Measurements from ENCODE around the gene GYS2.
"Not testable (repeated sequence)": the region's sequence is repeated elsewhere in the genome, so short reads cannot be mapped to it uniquely, and the experiment has no call there.

GYS2 gene

DNA sequence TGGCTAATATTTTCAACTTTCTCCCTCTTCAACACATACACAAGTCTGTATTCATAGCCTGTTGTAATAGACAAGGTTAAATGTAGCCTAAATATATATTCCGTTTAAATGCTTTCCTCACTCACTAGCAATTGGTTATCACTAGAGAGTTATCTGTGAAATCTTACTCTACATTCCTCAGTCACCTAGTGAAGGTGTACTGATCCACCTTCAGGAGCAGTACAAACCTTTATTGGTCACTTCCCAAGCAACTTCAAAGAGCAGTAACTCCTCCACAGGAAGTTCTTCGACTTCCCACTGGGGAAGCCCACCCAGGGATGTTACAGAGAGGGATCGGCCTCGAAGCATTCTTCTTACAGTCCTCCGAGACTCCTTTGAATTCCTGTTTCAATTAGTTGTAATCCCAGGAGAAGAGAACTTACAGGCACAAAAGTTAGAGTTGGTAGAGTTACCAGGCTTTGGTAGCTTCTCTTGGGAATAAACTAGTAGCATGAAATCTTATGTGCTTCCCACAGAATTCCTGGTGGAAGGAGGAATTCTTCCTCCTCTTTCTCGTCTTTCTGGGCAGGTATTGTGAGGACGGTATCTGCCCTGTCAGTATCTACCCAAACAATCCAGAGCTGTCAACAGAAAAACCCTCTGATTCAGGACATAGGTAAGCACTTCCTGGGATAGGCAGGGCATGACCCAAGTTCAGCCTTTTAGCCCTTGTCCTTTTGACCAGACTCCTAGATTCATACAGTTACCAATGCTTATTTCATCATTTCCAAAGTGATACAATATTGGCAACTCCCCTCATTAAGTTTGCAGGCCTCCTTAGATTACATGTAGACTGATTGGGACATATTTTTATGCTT is at the start of gene GYS2:
GYS2 (minus strand) TSS at position 603 of the 857 bp plus-strand sequence; CDS start at position 348, 255 bp downstream.
- no peak for DNase-seq

DNA sequence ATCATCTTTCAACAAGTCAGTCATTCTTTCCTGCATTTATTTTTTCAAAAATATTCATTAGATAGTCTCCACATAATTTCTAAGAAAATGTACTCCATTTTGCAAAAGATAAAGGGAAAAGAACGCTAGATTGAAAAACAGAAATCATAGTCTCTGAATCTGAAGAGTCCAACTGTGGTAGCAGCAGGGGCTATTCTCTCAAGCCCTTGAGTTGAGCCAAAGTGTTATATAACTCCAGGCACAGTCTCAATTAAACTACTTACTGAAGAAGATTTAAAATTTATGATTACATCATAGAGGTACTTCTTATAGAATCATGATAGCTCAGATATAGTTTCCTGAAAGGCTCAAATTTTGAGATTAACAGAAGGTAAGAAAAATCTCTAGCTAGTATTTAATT is 47.2 kb upstream of the GYS2 start:
- no peak for DNase-seq

DNA sequence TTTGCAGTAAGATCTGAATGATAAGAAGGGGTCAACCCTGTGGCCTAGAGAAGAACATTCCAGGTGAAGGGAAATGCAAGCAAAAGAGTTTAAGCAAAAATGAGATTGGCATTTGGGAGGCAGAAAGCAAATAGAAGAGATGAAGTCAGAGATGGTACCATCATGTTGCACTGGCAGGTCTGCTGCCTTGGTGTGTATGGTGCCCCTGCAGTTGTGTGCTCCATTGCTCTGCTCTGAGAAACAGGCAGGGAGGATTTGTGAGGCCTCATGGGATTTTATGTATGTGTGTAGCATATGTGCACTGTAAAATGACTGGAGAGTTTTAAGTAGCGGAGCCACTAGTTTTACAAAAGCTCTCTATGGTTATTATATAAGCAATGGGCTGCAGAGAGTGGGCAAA is 46.4 kb upstream of the GYS2 start:
- DNase-seq = no peak

DNA sequence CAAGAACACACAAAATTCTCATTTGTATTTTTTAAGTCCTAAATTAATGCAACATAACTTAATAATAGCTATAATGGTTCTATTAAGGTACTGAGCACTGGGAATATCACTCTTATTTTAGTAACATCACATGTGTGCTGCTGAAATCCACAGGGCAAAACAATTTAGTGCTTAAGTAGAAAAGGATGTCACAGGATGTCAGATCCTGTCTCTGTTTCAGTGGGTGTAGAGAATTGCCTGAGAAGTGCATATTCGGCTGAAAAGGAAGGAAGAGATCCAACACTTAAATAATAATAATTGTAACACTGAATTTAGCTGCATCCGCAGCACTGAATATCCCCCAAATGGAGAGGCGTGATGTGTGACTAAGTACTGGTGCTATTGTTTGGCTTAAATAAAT is 44.4 kb upstream of the GYS2 start:
- no peak for DNase-seq

DNA sequence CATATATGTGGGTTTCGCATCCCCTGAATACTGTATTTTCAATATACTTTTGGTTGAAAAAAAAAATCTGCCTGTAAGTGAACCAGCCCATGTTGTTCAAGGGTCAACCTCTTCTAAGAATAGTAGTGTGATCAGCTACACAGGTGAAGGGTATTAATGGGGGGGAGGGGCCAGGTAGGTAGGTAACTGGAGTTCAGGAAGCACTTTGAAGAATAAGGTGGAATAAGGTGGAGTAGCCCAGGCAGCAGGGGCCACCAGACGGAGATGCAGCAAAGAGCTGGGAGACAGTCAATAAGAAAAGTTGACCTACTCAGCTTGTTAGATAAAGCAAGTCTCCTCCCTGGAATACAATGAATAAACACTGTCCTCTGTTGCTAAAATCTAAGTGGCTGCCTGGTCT is 43.7 kb upstream of the GYS2 start:
- no peak for DNase-seq

DNA sequence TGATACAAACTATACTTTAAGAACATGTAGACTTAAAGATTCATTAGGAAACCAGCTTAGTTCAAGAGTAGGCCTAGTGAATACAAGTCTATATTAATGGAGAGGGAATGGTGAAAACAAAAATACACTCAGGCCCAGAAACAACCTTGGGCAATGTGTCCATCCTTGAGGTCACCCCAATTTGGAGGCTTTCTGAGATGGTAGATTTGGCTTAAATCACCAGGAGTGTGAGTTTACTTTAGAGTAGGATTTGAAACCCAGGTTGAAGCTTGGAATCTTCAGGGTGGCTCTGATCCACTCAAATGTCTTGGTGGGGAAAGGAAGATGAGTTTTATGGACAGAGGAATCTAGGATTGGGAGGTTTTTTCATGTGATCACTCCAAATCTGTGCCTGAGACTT is 42.5 kb upstream of the GYS2 start:
- DNase-seq = no peak

DNA sequence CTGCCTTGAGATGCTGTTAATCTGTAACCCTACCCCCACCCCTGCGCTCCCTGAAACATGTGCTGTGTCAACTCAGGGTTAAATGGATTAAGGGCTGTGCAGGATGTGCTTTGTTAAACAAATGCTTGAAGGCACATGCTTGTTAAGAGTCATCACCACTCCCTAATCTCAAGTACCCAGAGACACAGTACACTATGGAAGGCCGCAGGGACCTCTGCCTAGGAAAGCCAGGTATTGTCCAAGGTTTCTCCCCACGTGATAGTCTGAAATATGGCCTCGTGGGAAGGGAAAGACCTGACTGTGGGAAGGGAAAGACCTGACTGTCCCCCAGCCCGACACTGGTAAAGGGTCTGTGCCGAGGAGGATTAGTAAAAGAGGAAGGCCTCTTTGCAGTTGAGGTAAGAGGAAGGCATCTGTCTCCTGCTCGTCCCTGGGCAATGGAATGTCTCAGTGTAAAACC is 40.4 kb upstream of the GYS2 start:
- not testable (repeated sequence) for DNase-seq

DNA sequence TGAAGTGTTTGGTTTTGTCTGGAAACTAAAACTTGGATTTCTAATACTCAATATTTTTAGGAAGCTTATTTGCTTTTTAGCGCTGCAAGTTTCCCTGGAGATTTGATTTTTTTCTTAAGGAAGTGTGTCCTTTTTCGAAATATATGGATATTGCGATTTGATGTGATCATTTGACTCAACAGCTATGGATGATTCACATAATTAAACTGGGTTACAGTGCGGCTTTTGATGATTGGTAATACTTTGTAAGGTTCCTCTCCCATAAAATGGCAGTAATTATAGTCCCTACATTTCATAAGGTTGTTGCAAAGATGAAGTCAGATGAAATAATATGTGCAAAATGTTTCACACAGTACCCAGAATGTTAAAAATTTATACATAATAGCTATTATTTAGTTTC is 39.9 kb upstream of the GYS2 start:
- no peak for DNase-seq

DNA sequence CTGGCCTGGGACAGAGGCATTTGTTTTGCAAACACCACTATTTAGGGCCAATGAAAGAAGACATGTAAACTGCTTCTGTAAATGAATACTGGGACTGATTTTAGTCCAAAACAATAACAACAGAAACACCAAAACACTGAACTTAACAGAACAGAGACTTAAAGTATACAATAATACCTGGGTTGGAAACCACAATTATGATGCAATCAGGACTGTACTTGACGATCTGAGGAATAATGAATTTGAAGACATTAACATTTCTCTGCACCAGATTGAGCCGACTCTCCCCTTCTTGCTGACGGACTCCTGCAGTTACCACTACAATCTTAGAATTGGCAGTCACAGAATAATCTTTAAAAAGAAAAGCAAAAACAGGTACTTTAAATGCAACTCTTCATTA is 39.1 kb upstream of the GYS2 start:
- no peak for DNase-seq

DNA sequence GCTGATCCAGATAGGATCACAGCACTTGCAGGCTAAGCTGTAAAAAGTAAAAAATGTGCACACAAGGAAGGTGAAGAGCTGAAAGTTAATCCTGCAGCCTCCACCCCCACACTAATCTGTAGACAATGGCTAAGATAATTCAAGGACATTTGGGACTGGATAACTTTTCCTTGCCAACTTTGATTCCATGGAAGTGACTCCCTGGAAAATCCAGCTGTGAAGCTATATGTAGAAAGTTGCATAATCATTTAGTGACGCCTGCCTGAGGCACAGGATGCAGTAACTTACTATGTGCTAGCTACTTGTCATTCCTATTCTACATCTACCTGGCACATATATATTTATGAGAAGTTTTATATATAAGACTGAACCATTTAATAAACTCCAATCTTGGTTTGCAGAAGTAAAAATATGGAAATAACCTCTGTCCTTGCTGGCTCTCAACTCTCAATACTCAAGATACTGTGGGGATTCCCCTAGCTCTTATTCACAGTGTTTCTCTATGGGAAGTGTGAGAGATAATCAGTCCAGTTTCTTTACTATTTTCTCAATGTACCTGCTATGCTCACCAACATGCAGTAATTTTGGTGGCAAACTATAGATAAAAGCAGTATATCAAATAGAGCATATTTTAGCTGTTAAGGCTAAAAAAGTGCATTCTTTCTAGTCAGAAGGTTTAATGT is 38.2 kb upstream of the GYS2 start:
- no peak for DNase-seq

DNA sequence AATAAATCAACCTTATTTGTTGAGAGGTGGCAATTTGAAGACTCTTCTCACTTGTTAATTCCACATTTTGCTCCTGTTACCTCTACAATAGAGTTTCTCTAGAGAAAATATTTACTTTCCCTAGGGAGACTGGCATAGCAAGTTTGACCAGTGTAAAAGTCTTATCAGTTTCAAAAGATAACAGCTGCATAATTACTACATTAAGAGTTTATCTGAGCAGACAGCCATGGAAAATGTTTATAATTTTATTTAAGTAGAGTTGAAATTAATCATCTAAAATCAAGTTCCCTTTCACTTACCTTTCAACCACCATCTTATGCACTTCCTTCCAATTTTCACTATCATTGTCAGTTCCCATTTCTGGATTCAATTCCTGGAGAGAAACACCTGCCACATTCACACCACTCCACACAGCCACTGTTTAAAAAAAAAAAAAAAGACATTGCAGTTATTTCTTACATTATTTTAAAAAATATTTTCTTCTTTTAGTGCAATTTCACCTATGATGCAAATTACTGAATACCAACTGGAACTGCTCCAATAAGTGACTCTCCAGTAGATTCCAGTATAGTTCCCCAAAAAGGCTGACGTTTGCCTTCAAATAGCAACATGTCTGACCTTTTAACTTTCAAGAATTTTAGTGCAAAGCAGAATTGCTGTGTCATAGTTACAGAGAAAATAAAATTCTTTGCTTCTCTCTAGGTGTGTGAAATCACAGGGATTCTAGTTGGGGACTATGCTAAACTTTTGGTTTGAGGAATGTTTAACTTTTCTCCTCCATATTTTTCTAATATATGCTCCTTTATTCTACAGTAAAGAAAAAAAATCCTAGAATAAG is 33.6 kb upstream of the GYS2 start:
- no peak for DNase-seq

DNA sequence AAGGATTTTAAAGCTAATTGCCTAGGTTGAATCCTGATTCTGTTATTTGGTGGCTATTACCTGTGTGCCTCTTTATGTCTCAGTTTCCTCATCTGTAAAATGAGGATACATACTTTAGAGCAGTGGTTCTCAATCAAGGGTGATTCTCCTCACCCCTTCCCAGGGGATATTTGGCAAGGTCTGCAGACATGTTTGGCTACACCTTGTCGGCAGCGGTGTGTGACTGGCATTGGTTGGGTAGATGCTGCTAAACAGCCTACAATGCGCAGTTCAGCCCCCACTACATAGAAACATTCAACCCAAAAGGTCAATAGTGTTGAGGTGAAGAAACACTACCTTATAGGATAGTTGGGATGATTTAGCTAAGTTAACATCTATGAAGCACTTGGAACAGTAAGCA is 29.6 kb upstream of the GYS2 start:
- no peak for DNase-seq

DNA sequence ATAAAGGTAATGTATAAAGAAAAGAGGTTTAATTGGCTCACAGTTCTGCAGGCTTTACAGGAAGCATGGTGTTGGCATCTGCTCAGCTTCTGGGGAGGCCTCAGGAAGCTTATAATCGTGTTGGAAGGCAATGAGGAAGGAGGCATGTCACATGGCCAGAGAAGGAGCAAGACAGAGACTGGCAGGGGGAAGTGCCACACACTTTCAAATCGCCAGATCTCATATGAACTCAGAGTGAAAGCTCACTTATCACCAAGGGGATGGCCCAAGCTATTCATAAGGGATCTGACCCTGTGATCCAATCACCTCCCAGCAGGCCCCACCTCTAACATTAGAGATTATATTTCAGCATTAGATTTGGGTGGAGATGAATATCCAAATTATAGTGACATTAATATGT is 26.7 kb upstream of the GYS2 start:
- DNase-seq = no peak

DNA sequence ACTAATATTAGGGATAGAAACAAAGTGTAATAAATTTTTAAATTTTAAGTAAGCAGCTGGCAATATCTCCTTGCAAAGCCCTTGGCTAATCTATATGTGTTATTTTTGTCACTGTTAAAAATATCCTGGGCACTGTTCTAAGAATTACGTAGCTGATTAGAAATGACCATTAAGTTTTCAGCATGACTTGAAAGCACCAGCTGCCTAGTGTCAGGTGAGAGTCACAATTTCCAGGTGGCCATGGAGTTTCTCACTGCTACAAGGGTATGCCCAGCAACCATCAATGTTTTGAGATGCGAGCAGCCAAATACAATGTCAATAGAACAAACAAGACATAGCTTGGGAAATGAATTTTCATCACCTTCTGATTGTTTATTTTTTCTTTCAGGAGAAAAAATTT is 23.3 kb upstream of the GYS2 start:
- DNase-seq = no peak

DNA sequence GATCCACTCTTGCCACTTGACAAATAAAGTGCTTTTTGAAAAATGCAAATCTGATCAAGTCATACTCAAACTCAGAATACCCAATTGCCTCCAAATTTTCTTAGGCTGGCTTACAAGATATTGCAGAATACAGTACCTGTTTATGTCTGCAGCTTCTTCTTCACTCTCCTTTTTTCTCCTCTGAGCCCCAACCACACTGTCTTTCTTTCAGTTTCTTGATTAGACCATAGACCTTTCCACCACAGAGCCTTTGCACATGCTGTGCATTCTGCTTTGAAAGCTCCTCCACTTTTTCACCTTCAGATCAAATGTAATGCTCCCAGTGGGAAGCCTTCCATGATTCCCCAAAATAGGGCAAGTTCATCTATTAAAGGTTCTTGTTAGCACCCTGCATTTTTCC is 13.9 kb upstream of the GYS2 start:
- no peak for DNase-seq

DNA sequence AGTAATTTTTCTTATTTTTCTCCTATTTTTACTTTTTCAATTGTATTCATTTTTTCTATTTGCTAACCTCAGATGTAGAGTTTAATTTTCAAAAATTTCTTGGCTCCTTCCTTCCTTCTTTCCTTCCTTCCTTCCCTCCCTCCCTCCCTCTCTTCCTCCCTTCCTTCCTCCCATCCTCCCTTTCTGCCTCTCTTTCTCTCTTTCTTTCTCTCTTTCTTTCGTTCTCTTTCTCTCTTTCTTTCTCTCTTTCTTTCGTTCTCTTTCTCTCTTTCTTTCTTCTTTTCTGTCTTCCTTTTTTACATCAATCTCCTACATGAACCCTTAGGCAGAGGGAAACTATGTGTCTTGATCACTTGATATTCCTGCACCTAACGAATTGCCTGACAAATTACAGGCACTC is 12.4 kb upstream of the GYS2 start:
- no peak for DNase-seq

DNA sequence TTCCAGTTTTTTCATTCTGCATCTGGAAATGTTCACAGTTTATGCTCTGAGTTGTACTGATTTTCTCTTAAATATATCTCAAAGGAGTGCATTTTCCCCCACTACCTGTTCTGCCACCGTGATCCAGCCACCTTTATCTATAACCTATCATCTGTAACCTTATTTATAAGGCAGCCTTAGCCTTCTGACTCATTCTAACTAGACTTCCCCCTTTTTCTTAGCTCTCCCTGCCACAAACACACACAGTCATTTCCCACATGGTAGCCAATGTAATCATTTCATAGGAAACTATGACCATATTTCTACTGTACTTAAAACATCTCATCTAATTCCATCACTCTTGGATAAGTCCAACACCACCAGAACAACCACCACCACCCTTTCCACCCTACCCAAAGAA is 10.8 kb upstream of the GYS2 start:
- DNase-seq = no peak

DNA sequence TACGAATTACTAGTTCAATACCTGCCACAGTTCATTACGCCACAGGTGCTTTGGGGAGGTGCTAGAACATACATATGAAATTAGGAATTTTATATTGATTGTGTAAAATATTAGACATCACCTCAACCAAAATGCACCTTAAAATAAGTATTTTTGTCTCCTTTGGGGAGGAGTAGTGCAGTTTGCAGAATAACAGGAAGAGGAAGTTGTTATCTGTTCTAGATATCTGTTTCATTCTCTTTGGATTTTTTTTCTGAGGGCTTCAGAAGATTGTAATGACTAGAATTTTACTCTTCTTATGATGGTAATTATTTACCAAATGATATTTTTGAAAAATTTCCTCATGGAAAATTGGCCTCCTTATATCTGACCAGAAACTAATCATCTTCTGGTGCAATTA is 9.9 kb upstream of the GYS2 start:
- no peak for DNase-seq

DNA sequence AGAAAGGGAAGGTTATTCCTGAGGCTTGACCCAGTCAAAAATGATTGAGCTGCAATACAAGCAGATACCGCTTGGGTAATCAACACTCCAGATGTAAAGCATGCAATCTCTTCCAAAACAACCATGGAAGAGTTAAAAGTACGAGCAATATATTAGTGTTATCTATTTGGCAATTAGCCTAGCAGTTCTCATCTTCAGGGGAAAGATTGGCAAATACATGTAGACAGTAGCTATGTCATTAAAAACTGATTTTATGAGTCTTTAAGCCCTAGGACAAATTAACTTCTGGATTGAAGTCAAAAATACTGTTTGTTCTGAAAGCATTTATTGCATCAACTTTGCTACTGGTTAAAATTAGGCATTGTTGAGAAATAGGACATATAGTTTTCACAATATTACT is 9.3 kb upstream of the GYS2 start:
- no peak for DNase-seq

DNA sequence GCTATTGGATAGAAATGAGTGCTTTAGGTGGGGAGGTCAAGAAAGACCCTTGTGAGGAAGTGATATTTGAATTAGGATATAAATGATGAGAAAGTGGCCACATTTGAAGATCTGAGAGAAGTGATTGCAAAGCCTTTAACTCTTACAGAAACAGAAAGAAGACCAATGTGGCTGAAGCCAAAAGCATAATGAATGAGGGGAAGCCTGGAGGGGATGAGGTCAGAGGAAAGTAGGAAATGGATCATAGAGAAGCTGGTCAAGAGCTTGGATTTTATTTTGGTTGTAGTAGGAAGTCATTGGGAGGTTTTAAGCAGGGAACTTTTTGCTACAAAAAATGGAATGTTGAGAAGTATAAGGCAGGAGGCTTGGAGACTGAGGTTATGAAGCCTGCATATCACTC is 3.5 kb upstream of the GYS2 start:
- DNase-seq = no peak

DNA sequence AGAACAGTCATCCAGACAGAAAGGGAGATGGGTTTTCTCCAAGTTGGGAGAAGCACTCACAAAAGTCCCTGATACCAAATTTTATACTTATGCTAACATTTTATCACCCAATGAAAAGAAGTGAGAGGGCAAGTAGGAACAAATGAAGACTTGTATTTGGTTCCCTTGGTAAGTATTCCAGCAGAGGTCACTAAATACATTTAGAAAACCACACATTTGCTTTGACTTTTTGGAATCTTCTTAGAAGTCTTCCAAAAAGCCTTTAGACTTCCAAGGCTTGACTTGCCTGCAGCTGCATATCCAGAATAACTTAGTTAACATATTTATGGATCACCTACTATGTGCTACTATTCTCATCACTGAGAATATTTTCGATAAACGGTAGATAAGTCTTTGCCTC is 3.1 kb upstream of the GYS2 start:
- no peak for DNase-seq

DNA sequence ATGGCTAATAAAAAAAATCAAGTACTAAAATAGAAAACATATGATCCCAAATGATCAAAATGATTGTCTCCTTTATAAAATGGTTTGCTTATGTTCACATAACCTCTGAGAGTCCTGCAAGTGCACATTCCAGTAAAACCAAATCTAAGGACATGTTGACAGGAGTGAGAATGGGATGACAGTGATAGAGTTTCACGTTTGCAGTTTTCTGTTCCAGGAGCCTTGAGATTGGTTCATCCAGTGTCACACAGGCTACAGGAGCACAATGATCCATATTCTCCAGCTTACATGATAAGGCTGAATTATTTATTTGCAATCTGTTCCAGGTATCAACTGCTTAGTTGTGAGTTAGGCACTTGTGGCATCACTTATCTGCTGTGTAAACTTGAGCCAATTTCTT is 1.5 kb upstream of the GYS2 start:
- no peak for DNase-seq

DNA sequence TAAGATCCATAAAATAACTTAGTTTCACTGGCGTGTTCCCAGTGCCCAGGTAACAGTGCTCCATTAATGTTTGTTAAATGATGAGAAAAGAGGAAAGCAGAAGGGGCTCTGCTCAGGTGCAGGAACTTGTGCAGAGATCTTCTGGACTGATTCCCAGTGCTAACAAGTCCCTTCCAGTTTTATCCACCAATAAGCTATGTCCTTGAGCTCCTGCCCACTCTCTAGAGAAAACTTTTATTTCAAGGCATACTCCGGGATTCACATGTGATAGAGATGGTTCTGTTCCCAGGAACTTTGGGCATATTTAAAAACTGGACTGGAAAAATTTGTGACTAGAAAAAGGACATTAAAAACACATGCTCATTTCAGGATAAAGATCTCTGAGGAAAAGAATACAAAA is 1.9 kb downstream of the GYS2 start:
- no peak for DNase-seq

DNA sequence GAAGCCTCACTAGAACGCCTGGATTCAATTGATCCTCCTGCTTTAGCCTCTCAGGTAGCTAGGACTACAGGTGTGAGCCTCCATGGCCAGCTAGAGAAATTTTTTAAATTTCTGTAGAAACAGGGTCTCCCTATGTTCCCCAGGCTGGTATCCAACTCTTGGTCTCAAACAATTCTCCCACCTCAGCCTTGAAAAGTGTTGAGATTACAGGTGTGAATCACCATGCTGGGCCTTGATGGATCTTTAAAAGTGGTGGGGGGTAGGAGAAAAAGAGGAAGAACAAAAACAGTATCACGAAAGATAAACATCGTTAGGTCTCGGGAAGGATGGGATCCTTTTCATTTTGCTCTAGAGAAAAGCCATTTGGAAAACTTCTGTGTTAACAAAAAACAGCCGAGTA is 4.5 kb downstream of the GYS2 start:
- no peak for DNase-seq
